GM12801 (cell line): ENCODE results near the gene UBL7.

ENCODE experiments used
- TF ChIP-seq, protein P1 (sequence below): IDR thresholded peaks from one replicate; pipeline ENCODE4 v1.5.1; 2011; ENCODE audit warnings: control low read depth; ENCODE audit not compliant: insufficient read length; ENCODE audit errors: extremely low read depth

UBL7 gene

DNA sequence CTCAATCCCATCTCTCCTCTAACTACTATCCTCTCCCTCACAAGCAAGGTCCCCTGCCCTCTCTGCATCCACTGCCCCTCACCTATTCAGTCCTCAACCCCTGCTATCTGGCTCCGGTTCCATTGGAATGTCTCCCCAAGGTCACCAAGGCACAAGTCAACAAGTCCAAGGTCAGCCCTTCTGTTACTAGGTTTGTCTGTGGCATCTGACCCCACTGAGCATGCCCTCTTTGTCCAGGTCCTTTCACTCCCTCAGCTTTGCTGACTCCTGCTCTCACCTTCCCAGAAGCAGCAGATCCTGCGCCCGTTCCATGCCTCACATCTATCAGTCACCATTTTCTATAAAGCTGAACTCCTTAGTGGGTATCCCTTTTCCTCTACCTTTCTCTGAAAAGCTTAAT is 18.9 kb downstream of the UBL7 start:
- TF ChIP-seq, protein P1, sequence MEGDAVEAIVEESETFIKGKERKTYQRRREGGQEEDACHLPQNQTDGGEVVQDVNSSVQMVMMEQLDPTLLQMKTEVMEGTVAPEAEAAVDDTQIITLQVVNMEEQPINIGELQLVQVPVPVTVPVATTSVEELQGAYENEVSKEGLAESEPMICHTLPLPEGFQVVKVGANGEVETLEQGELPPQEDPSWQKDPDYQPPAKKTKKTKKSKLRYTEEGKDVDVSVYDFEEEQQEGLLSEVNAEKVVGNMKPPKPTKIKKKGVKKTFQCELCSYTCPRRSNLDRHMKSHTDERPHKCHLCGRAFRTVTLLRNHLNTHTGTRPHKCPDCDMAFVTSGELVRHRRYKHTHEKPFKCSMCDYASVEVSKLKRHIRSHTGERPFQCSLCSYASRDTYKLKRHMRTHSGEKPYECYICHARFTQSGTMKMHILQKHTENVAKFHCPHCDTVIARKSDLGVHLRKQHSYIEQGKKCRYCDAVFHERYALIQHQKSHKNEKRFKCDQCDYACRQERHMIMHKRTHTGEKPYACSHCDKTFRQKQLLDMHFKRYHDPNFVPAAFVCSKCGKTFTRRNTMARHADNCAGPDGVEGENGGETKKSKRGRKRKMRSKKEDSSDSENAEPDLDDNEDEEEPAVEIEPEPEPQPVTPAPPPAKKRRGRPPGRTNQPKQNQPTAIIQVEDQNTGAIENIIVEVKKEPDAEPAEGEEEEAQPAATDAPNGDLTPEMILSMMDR, result no peak

DNA sequence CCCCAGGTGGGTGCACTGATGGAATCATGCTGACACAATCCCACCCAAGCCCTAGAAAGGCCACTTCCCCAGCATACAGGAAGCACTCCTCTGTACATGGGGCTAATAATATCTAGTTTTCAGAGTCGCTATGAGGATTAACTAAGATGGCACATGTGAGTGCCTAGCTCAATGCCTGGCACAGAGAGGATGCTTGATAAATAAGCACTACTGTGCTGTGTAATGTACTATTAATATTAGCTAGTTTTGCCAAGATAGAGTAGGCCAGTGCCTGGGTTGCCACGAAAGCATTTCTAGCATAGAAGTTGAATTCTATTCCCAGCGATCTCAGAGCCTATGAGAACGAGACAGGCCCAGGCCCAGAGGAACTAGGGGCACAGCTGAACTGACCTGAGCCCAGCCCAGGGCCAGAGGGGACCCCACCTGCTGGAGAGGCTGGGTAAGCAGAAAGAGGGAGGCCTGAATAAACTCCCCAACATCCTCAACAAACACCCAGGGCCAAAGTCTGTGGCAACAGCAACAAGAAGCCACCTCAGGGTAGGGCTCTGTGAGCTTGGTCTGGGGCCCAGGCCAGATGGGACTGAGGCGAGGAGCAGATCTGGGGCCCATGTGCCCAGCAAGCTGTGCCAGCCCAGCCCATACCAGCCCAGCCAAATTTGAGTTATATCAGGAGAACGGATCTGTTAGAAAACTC is 19.6 kb downstream of the UBL7 start:
- TF ChIP-seq, protein P1, result no peak

DNA sequence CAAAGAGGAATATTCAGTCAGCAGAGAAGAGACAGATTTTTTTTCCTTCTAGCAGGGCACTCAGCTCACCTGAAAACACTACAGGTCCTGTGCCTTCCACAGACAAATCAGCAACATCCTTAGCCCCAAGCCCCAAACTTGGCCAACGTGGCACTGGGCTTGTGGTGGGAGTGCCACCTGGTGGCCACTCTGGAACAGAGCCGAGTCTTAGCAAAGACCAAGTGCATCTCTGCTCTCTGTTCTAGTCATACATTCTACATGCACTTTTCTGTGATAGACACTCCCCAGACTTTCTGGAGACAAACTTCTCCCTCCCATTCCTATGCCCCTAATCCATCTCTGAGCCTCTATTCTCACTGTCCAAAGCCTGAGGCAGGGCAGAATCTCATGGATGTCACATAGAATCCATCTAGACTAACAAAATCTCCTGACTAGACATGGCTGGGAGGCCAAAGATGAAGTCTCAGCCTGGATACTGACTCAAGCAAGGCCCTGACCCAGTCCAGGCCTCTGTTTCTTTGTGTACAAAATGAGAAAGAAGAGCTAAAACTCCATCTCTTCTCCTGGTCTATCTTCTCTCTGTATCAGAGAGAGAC is 22.1 kb downstream of the UBL7 start:
- TF ChIP-seq, protein P1, result no peak

DNA sequence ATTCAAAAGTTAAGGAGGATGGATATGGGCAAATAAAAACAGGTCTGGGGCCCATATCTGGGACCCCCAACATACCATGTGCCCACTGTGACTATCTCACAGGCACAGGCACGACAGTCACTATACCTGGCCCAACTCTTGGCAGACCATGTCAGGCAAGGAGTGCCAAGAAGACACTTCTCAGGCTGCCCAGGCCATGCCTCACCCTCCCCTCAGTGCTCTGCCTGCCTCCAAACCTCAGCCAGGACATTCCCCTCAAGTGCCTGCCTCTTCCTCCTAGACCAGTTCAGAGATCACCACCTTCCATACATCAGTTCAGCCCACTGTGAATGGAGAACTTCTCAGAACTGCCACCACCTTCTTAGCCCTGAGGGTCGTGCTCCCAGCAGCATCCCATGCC is 22.8 kb downstream of the UBL7 start:
- TF ChIP-seq, protein P1, result no peak

DNA sequence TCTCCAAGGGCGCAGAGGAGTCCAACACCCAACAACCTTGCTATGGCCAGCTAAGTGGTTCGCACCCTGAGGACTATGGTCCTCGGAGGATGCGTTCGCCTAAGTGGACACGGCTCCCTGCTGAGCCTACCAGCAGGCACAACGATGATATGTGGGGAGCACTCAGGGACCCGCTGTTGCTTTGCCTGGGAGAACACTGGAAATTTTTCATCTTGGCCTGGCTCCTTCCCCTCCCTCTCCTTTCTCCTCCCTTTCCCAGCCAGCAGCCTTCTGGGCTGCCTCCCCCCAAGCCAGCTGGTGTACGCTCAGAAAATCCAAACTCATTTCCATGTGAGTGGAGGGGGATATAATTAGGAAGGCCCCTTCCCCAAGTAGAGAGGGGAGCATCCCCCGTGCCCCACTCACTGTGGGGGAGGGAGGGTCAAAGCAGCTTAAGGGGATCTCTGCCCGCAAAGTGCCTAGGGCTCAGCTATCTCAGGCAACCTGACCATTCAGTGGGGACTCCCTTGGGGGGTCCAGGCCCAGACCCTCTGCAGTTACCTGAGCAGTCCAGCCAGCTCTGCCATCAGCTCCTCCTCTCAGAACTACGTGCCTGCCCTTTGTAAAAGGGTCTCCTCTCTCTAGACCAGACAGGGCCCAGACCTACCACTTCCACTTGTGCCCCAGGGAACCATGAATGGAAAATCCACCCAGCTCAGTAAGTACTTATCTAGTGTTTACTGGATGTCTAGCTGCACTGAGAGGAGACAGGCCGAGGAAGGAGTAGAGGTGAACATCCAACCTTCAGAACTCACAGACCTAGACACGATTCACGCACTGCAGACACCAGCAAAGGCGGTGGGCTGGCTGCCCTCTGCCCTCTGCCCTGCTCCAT is 26.5 kb downstream of the UBL7 start:
- TF ChIP-seq, protein P1, result no peak

DNA sequence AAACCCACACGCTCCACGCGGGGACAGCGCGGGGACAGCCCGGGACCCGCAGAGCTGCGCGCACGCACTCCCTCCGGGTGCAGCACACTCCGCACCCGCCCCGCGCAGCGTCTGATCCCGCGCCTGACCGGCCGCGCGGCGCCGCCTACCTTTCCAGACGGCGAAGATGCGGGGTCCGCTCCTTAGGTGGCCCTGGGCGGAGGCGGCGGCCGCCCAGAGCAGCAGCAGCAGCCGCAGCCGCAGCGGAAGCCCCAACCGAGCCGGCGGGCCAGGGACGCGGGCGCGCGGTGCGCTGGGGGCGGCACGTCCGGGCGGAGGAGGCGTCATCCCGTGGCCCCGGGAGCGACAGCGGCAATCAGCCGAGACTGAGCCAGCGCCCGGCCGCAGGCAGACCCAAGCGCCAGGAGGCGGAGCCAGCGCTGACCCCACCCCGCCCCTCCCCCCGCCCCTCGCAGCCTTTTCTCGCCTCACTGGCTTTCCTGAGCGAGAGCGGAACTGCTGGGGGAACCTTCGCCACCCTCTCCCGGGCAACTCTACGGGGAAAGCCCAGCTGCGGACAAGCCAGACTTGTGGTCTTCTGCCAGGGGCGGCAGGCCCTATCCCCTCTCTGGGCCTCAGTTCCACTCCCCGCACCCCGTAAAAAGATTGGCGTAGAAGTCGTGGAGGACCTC is 27.2 kb downstream of the UBL7 start, which contains the start of gene SEMA7A:
Gene SEMA7A (minus strand): TSS at position 367 of the 671 bp plus-strand sequence. CDS start 40 bp downstream, at position 327.
- TF ChIP-seq, protein P1, result no peak
